Psoas muscle (tissue), 8 donors: ENCODE results near the gene HHLA2. TPM values are rescaled to one million over a fixed set of nuclear protein-coding genes. Genes with fewer than 3 reads are reported as not detected.

ENCODE experiments used
- ATAC-seq, 4 donors: fragments of 200-7000 bp; cut with Tn5 transposase; one replicate each; pipeline ENCODE4 v1.9.1; 2020; ENCODE audit warnings: moderate library complexity in 3 of 4, mild to moderate bottlenecking in 2 of 4
- DNase-seq, 2 donors: peaks; one replicate each; pipeline ENCODE4 v3.0.0-alpha.2; 2020
- H3K27ac ChIP-seq: fragments of 200-600 bp; one replicate; pipeline ENCODE4 v1.8.0; 2022
- H3K27me3 ChIP-seq, 3 donors: fragments of 200-600 bp in 1 of 3; one replicate each; pipeline versions ENCODE4 v1.6.1 to v1.8.0; 2013 to 2022; ENCODE audit warnings: low read length in 2 of 3, mild to moderate bottlenecking in 2 of 3, moderate library complexity in 1 of 3; ENCODE audit not compliant: insufficient read depth in 3 of 3
- H3K36me3 ChIP-seq, 2 donors: fragments of 200-600 bp in 1 of 2; one replicate each; pipeline versions ENCODE4 v1.6.1 to v1.8.0; 2013 to 2022; ENCODE audit warnings: low read depth in 1 of 2, mild to moderate bottlenecking in 1 of 2, moderate library complexity in 1 of 2; ENCODE audit not compliant: insufficient read depth in 1 of 2
- H3K4me1 ChIP-seq: fragments of 200-600 bp; one replicate; pipeline ENCODE4 v1.8.0; 2022
- H3K4me3 ChIP-seq: fragments of 200-600 bp; one replicate; pipeline ENCODE4 v1.8.0; 2022; ENCODE audit warnings: mild to moderate bottlenecking
- H3K9me3 ChIP-seq: fragments of 200-600 bp; one replicate; pipeline ENCODE4 v1.8.0; 2022
- WGBS, 3 donors: extraction: QIAGEN DNeasy Blood & Tissue Kit; methylation state at CpG; one replicate each; pipeline versions ENCODE4 v1.1.6 to v1.1.7; 2013; 5-methylcytosine and 5-hydroxymethylcytosine counted together
- intact Hi-C, 2 donors: fragments of 100-400 bp; cut with DNase I; formaldehyde crosslinking; loops; one replicate each; pipeline versions ENCODE4 v1.11.0 to v1.14.2; 2022
- polyA plus RNA-seq, 3 donors: library from polyadenylated mRNA; stranded (reverse); fragments of 200-250 nt; gene quantifications; one replicate each; pipeline ENCODE4 v1.2.3, GENCODE V29; 2013
- total RNA-seq, 4 donors: library from RNA; stranded (reverse); fragmentation: NEBNext Ultra II Directional in 2 of 4; extraction: Animal tissue kit (Norgen Biotek cat#: 25700) in 2 of 4; gene quantifications; one replicate each; pipeline versions ENCODE4 v1.2.1 to v1.2.4, GENCODE V29; 2021 to 2023
- TF ChIP-seq, protein P1 (sequence below): fragments of 200-600 bp; IDR thresholded peaks from one replicate; pipeline ENCODE4 v1.8.0; 2022; ENCODE audit warnings: antibody characterized with exemption
- donor health status: healthy with polysubstance abuse.
- donor health status: DM: no; HTN: no; CAD: no; lungs with moderate emphysema.
- donor health status: Bipolar disorder and iron deficiency.
- donor health status: healthy.
- donor health status: DM: yes; HTN: yes; CAD: no.
- donor health status: DM: no; HTN: no; CAD: no.
- donor health status: DM: no; HTN: no; CAD: no.
- donor health status: DM: yes; HTN: yes; CAD: no.

HHLA2 gene
- total and polyA plus RNA-seq, 7 donors, result 0.04 TPM; not detected in 6

DNA sequence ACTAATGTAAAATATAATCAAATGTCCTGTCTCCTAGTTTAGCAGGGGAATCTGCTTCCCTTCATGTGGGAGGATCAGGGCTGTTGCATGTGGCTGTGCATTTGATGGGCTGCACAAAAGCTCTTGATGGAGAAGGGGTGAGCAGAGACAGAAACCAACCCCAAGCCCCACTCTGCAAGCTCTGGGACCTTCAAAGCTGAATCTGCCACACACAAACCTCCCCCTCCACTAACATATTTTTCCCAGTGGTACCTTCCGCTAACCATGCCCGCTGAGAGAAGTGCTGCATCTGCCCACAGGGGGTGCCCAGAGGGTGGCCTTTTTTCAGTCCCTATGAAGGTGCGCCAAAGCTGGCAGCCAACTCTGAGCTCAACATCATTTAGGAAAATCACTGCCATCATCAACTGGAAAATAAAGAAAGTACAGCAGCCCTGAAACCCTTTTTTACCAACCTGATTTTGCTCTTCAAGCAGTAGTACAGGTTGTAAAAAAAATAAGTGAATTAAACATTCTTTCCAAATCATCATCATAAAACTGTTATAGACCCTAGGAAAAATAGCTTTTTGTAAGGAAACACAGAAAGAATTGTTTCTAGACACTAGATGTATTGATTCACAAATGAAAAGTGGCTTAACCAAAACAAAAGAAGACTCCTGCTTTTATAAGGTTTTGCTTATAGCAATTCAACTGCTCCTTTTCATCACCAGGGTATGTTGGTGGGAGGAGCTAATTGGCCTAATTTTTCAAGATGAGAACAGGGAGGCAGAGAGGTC, 97.0 kb downstream of the HHLA2 start:
- intact Hi-C loops, result no loop called here
- H3K9me3 ChIP-seq, result no peaks in the 10 kb centered on the region
- WGBS, 3 donors, result 62 to 68% (median 67%) methylated on average over 3 of the region's 3 CpGs

DNA sequence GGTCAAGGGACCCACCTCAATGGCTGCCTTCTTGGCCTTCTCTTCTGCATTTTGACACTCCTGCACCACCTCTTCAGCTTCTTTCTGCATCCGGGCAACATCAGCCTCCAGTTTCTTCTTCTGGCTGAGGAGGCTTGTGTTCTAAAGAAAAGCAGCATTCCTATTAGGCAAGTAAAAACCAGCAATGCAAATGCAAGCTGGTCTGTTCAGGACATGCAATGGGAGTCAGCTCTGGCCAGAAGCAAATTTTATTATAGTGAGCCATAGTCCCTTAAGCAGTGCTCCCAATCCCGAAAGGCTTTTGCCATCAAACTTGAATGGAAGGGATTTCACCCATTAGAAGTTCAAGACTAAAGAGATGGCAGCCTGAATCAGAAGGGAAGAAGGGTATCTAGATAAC, 97.7 kb downstream of the HHLA2 start:
- WGBS, 3 donors, result 95 to 98% (median 95%) methylated on average over 2 of the region's 2 CpGs
- no peak overlapping the region for H3K27ac ChIP-seq
- TF ChIP-seq, protein P1, sequence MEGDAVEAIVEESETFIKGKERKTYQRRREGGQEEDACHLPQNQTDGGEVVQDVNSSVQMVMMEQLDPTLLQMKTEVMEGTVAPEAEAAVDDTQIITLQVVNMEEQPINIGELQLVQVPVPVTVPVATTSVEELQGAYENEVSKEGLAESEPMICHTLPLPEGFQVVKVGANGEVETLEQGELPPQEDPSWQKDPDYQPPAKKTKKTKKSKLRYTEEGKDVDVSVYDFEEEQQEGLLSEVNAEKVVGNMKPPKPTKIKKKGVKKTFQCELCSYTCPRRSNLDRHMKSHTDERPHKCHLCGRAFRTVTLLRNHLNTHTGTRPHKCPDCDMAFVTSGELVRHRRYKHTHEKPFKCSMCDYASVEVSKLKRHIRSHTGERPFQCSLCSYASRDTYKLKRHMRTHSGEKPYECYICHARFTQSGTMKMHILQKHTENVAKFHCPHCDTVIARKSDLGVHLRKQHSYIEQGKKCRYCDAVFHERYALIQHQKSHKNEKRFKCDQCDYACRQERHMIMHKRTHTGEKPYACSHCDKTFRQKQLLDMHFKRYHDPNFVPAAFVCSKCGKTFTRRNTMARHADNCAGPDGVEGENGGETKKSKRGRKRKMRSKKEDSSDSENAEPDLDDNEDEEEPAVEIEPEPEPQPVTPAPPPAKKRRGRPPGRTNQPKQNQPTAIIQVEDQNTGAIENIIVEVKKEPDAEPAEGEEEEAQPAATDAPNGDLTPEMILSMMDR, result no peak
- no peaks in the 10 kb centered on the region for H3K4me1 ChIP-seq
- no peak overlapping the region for H3K4me3 ChIP-seq
- intact Hi-C loops, result no loop called here
- H3K9me3 ChIP-seq, result no peaks in the 10 kb centered on the region
- H3K36me3 ChIP-seq, result no peaks in the 10 kb centered on the region
- DNase-seq, result no peak
- no peak for ATAC-seq
- H3K27me3 ChIP-seq, result no peaks in the 10 kb centered on the region

More for the DNA sequence above, 97.0 kb downstream of the HHLA2 start:
- no peaks in the 10 kb centered on the region for H3K4me1 ChIP-seq
- TF ChIP-seq, protein P1, result no peak
- no peaks in the 10 kb centered on the region for H3K27me3 ChIP-seq
- ATAC-seq, result no peak
- H3K27ac ChIP-seq, result no peak overlapping the region
- no peaks in the 10 kb centered on the region for H3K36me3 ChIP-seq
- no peak for DNase-seq
- no peak overlapping the region for H3K4me3 ChIP-seq

DNA sequence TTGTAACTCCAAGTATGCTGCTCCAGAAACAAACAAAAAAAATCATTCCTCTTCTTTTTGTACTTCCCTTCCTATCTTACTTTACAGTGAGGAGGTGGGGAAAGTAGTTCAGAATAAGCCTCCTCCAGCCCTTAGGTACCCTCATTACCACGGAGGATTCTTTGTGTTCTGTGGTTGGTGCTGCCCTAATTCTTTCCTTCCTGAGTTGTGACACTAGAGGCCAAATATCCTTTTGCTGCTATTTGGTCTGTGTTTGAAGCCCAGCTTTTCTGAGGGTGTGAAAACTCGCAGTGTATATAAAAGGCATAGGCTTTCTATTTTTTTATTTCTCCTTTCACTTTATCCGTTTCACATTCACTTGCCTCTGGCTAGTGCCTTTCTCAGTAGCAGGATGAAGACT, 98.2 kb downstream of the HHLA2 start:
- ATAC-seq (no peak), DNase-seq (no peak)
- Histone ChIP-seq H3K27me3 (no peaks in the 10 kb centered on the region), H3K9me3 (no peaks in the 10 kb centered on the region), H3K4me1 (no peaks in the 10 kb centered on the region), H3K4me3 (no peak overlapping the region), H3K36me3 (no peaks in the 10 kb centered on the region), H3K27ac (no peak overlapping the region)
- TF ChIP-seq, protein P1, result no peak
- WGBS, 3 donors, result 64 to 71% (median 70%) methylated on average over 3 of the region's 3 CpGs
- intact Hi-C loops, result no loop called here

DNA sequence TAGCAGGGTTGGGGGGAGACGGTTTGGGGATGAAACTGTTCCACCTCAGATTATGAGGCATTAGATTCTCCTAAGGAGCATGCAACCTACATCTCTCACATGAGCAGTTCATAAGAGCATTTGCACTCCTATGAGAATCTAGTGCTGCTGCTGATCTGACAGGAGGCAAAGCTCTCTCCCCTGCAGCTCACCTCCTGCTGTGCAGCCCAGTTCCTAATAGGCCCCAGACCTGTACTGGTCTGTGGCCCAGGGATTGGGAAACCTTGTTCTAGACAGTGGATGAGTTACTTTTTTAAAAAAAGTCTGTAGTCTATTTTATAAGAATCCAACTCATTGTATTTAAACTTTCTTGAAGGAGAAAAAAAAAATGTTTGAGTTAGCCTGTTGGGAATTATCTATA, 100.0 kb downstream of the HHLA2 start:
- Histone ChIP-seq H3K9me3 (no peaks in the 10 kb centered on the region), H3K27me3 (no peaks in the 10 kb centered on the region), H3K4me3 (no peak overlapping the region), H3K36me3 (no peaks in the 10 kb centered on the region), H3K27ac (no peak overlapping the region), H3K4me1 (no peaks in the 10 kb centered on the region)
- no peak for ATAC-seq
- TF ChIP-seq, protein P1, result no peak
- intact Hi-C loops, result no loop called here
- WGBS, 3 donors, result 88 to 97% (median 88%) methylated on average over 1 of the region's 1 CpG
- no peak for DNase-seq

DNA sequence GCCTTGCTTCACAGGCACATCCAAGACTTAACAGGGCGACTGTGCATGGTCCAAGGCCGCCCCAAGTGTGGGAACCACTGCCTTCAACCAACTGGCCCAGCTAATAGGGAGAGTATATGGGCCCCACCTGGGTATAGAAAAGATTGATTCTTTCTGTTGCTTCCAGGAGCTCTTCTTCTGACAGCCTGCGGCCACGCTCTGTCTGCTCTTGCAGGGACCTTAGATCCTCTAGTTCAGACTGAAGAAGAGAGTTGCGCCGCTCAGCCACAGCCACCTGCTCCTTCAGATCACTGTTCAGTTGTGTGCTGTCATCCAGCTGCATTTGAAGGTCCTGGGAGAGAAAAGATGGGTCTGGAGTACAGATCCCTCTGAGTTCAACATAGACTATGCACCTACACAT, 102.2 kb downstream of the HHLA2 start:
- 87 to 95% (median 90%) methylated on average over 6 of the region's 6 CpGs for WGBS, 3 donors
- intact Hi-C loops, result no loop called here

More for the DNA sequence above, 102.2 kb downstream of the HHLA2 start:
- Histone ChIP-seq H3K4me1 (no peaks in the 10 kb centered on the region), H3K27ac (no peak overlapping the region), H3K9me3 (no peaks in the 10 kb centered on the region), H3K4me3 (no peak overlapping the region), H3K27me3 (no peaks in the 10 kb centered on the region), H3K36me3 (no peaks in the 10 kb centered on the region)
- DNase-seq (no peak), ATAC-seq (no peak)
- TF ChIP-seq, protein P1, result no peak
